HTR-8/SVneo (cell line): Measurements from ENCODE around the gene GRSF1.
A peak's percentile ranks its signal among the peaks of the same experiment; 100 is the strongest.

Experiments
- DNase-seq: peaks from one replicate; pipeline ENCODE4 v3.0.0; 2011; ENCODE audit warnings: low spot score, mixed read lengths; ENCODE audit not compliant: insufficient read length
- FAIRE-seq: peaks from 2 replicates; lab custom pipeline; 2011; peaks lifted over from hg19 to GRCh38; lab: Jason Lieb, UNC

The GRSF1 gene

GRCh38 chr4:70838666-70839588 is 763 bp downstream of the GRSF1 start:
- peak; percentile 34 for DNase-seq
- FAIRE-seq = no peak

- DNase-seq (no peak), FAIRE-seq (no peak)
These were observed 1.5 kb downstream of the GRSF1 start for GRCh38 chr4:70838204-70838603.

- no peak for DNase-seq
These were observed 3.6 kb downstream of the GRSF1 start for GRCh38 chr4:70836081-70836480.

GRCh38 chr4:70833675-70834074 is 6.0 kb downstream of the GRSF1 start:
- DNase-seq = no peak
- FAIRE-seq = no peak

More at GRCh38 chr4:70836081-70836480, 3.6 kb downstream of the GRSF1 start:
- FAIRE-seq = no peak

- FAIRE-seq = no peak
- DNase-seq = no peak
These were observed 8.4 kb downstream of the GRSF1 start for GRCh38 chr4:70831293-70831692.

- no peak for DNase-seq
- FAIRE-seq = no peak
These were observed 9.6 kb downstream of the GRSF1 start for GRCh38 chr4:70830054-70830453.

GRCh38 chr4:70829492-70829891 is 10.2 kb downstream of the GRSF1 start:
- DNase-seq (no peak), FAIRE-seq (no peak)

GRCh38 chr4:70829015-70829414 is 10.7 kb downstream of the GRSF1 start:
- no peak for DNase-seq
- no peak for FAIRE-seq

GRCh38 chr4:70818921-70819320 is 20.8 kb downstream of the GRSF1 start:
- DNase-seq = no peak
- no peak for FAIRE-seq

GRCh38 chr4:70818173-70818855 is 21.4 kb downstream of the GRSF1 start:
- FAIRE-seq (no peak), DNase-seq (no peak)

- no peak for DNase-seq
- FAIRE-seq = no peak
These were observed 22.8 kb downstream of the GRSF1 start for GRCh38 chr4:70816894-70817293.

- FAIRE-seq = no peak
These were observed 24.3 kb downstream of the GRSF1 start for GRCh38 chr4:70815370-70815769.

GRCh38 chr4:70808151-70808550 is 31.5 kb downstream of the GRSF1 start:
- no peak for DNase-seq
- FAIRE-seq = no peak

More at GRCh38 chr4:70815370-70815769, 24.3 kb downstream of the GRSF1 start:
- no peak for DNase-seq

- no peak for DNase-seq
These were observed 36.6 kb downstream of the GRSF1 start for GRCh38 chr4:70802928-70803580.

GRCh38 chr4:70801265-70801809 is 38.4 kb downstream of the GRSF1 start:
- FAIRE-seq (no peak), DNase-seq (no peak)

More at GRCh38 chr4:70802928-70803580, 36.6 kb downstream of the GRSF1 start:
- FAIRE-seq = no peak

GRCh38 chr4:70793626-70794025 is 46.1 kb downstream of the GRSF1 start:
- DNase-seq (no peak), FAIRE-seq (no peak)

GRCh38 chr4:70788733-70789132 is 51.0 kb downstream of the GRSF1 start:
- FAIRE-seq = no peak

GRCh38 chr4:70787496-70787895 is 52.2 kb downstream of the GRSF1 start:
- FAIRE-seq = no peak

More at GRCh38 chr4:70788733-70789132, 51.0 kb downstream of the GRSF1 start:
- no peak for DNase-seq

GRCh38 chr4:70783096-70783495 is 56.6 kb downstream of the GRSF1 start:
- no peak for FAIRE-seq

More at GRCh38 chr4:70787496-70787895, 52.2 kb downstream of the GRSF1 start:
- no peak for DNase-seq

GRCh38 chr4:70778888-70779422 is 60.7 kb downstream of the GRSF1 start:
- DNase-seq (no peak), FAIRE-seq (no peak)

More at GRCh38 chr4:70783096-70783495, 56.6 kb downstream of the GRSF1 start:
- no peak for DNase-seq
